Sigmoid colon (tissue), 7 donors: ENCODE results near the gene TCTN2. TPM values are rescaled to one million over a fixed set of nuclear protein-coding genes. Genes with fewer than 3 reads are reported as not detected.

ENCODE experiments used
- DNase-seq: peaks from one replicate; pipeline ENCODE4 v3.0.0-alpha.2; 2019
- H3K27ac ChIP-seq, 4 donors: fragments of 200-600 bp; sonication (generic); one replicate each; pipeline ENCODE4 v1.5.1; 2016 to 2019; ENCODE audit warnings: mild to moderate bottlenecking in 1 of 4
- H3K27me3 ChIP-seq, 3 donors: fragments of 200-600 bp; sonication (generic); one replicate each; pipeline ENCODE4 v1.5.1; 2019; ENCODE audit warnings: mild to moderate bottlenecking in 1 of 3
- H3K36me3 ChIP-seq, 4 donors: fragments of 200-600 bp; sonication (generic); one replicate each; pipeline ENCODE4 v1.5.1; 2016 to 2019
- H3K4me1 ChIP-seq, 4 donors: fragments of 200-600 bp; sonication (generic); one replicate each; pipeline ENCODE4 v1.5.1; 2017 to 2019
- H3K4me3 ChIP-seq, 4 donors: fragments of 200-600 bp; sonication (generic); one replicate each; pipeline ENCODE4 v1.5.1; 2017 to 2019; ENCODE audit warnings: mild to moderate bottlenecking in 2 of 4, moderate library complexity in 1 of 4
- H3K9me3 ChIP-seq, 4 donors: fragments of 200-600 bp in 3 of 4; sonication (generic) in 3 of 4; one replicate each; pipeline versions ENCODE4 v1.5.1 to v1.6.1; 2013 to 2019
- CTCF ChIP-seq, 4 experiments: fragments of 450-650 bp in 3 of 4; fragments of 200-600 bp in 1 of 4; IDR thresholded peaks; one replicate each; pipeline ENCODE4 v1.5.1; 2016 to 2019; ENCODE audit warnings: antibody characterized with exemption in 4 of 4, mild to moderate bottlenecking in 3 of 4, moderate library complexity in 2 of 4
- EP300 ChIP-seq, 4 donors: sonication (generic); formaldehyde crosslinking; IDR thresholded peaks; one replicate each; pipeline ENCODE4 v1.6.1; 2017; ENCODE audit warnings: antibody characterized with exemption in 4 of 4
- POLR2A ChIP-seq, 2 donors: fragments of 450-650 bp; IDR thresholded peaks; one replicate each; pipeline ENCODE4 v1.6.1; 2016; ENCODE audit warnings: antibody characterized with exemption in 2 of 2, mild to moderate bottlenecking in 2 of 2, moderate library complexity in 2 of 2
- POLR2AphosphoS5 ChIP-seq, 4 donors: sonication (generic); formaldehyde crosslinking; IDR thresholded peaks; one replicate each; pipeline ENCODE4 v1.6.1; 2017; ENCODE audit warnings: antibody characterized with exemption in 4 of 4
- WGBS, 2 donors: extraction: QIAGEN DNeasy Blood & Tissue Kit; methylation state at CpG; one replicate each; pipeline ENCODE4 v1.1.7; 2013; 5-methylcytosine and 5-hydroxymethylcytosine counted together
- intact Hi-C: fragments of 100-400 bp; cut with DNase I; formaldehyde crosslinking; loops from one replicate; pipeline ENCODE4 v1.15.1; 2023
- polyA plus RNA-seq, 3 donors: library from polyadenylated mRNA; stranded (reverse); fragments of 200-250 nt; gene quantifications; one replicate each; pipeline ENCODE4 v1.2.3, GENCODE V29; 2013
- total RNA-seq, 4 donors: library from RNA; depleted of rRNA; stranded (reverse); fragments of >200 nt; gene quantifications; one replicate each; pipeline ENCODE4 v1.1.0, GENCODE V29; 2016
- donor health status: healthy with polysubstance abuse.
- donor health status: Bipolar disorder and iron deficiency.
- donor health status: healthy.

The TCTN2 gene
- total and polyA plus RNA-seq, 7 donors: 0.23 to 11.6 (median 4.6) TPM

GRCh38 chr12:123696207-123696606 lies 25.3 kb downstream of the TCTN2 start:
- TF ChIP-seq EP300 (IDR thresholded peaks at IDR 0.05) (no peak), POLR2AphosphoS5 (IDR thresholded peaks at IDR 0.05) (no peak), CTCF (IDR thresholded peaks at IDR 0.05) (no peak), POLR2A (IDR thresholded peaks at IDR 0.05) (no peak)
- H3K9me3 ChIP-seq: no peaks in the 10 kb centered on the region
- H3K36me3 ChIP-seq: peaks cover 9 to 92% (median 19%) of the 10 kb centered on the region in 4 donors
- 32 to 75% methylated on average over 8 of the region's 8 CpGs for WGBS, 2 donors
- intact Hi-C loops: no loop called here
- no peak for DNase-seq
- H3K4me3 ChIP-seq: no peak overlapping the region
- H3K27ac ChIP-seq: no peak overlapping the region
- no peaks in the 10 kb centered on the region for H3K27me3 ChIP-seq
- H3K4me1 ChIP-seq: no peaks in the 10 kb centered on the region

- intact Hi-C loops: no loop called here
- TF ChIP-seq POLR2A (IDR thresholded peaks at IDR 0.05) (no peak), EP300 (IDR thresholded peaks at IDR 0.05) (no peak), POLR2AphosphoS5 (IDR thresholded peaks at IDR 0.05) (no peak), CTCF (IDR thresholded peaks at IDR 0.05) (no peak)
- 22 to 62% methylated on average over 4 of the region's 4 CpGs for WGBS, 2 donors
- Histone ChIP-seq H3K4me3 (no peak overlapping the region), H3K27me3 (no peaks in the 10 kb centered on the region), H3K4me1 (no peaks in the 10 kb centered on the region), H3K9me3 (no peaks in the 10 kb centered on the region), H3K36me3 (peaks cover 8 to 91% (median 17%) of the 10 kb centered on the region in 4 donors), H3K27ac (no peak overlapping the region)
- no peak for DNase-seq
These were observed 25.7 kb downstream of the TCTN2 start for GRCh38 chr12:123696646-123697045.

GRCh38 chr12:123705935-123706334 lies 35.0 kb downstream of the TCTN2 start:
- DNase-seq: no peak
- Histone ChIP-seq H3K27ac (no peak overlapping the region), H3K36me3 (peaks cover 0 to 55% (median 2%) of the 10 kb centered on the region in 4 donors), H3K4me1 (peaks cover 0 to under 1% (median 0%) of the 10 kb centered on the region in 4 donors), H3K27me3 (no peaks in the 10 kb centered on the region), H3K4me3 (no peak overlapping the region), H3K9me3 (no peaks in the 10 kb centered on the region)
- intact Hi-C loops: no loop called here
- 75 to 86% methylated on average over 3 of the region's 3 CpGs for WGBS, 2 donors
- TF ChIP-seq POLR2AphosphoS5 (IDR thresholded peaks at IDR 0.05) (no peak), POLR2A (IDR thresholded peaks at IDR 0.05) (no peak), CTCF (IDR thresholded peaks at IDR 0.05) (no peak), EP300 (IDR thresholded peaks at IDR 0.05) (no peak)

- no peak for DNase-seq
- 96 to 97% methylated on average over 4 of the region's 4 CpGs for WGBS, 2 donors
These were observed 36.6 kb downstream of the TCTN2 start for GRCh38 chr12:123707466-123707865.

More at GRCh38 chr12:123707466-123707865, 36.6 kb downstream of the TCTN2 start:
- peaks cover 0 to 42% (median 1%) of the 10 kb centered on the region in 4 donors for H3K36me3 ChIP-seq
- TF ChIP-seq EP300 (IDR thresholded peaks at IDR 0.05): no peak
- no peak for TF ChIP-seq CTCF (IDR thresholded peaks at IDR 0.05)
- TF ChIP-seq POLR2AphosphoS5 (IDR thresholded peaks at IDR 0.05): no peak
- no peak for TF ChIP-seq POLR2A (IDR thresholded peaks at IDR 0.05)
- no peaks in the 10 kb centered on the region for H3K9me3 ChIP-seq
- H3K27me3 ChIP-seq: no peaks in the 10 kb centered on the region
- no peak overlapping the region for H3K4me3 ChIP-seq
- no peak overlapping the region for H3K27ac ChIP-seq
- H3K4me1 ChIP-seq: peaks cover 0 to 8% (median 6%) of the 10 kb centered on the region in 4 donors
- intact Hi-C loops: no loop called here
